GM21423 (cell line): ENCODE data around the gene MGAT4B.
A peak's percentile ranks its signal among the peaks of the same experiment; 100 is the strongest.

Source experiments
- ATAC-seq: cut with Tn5 transposase; IDR thresholded peaks from one replicate; pipeline ENCODE4 v1.9.1; 2021; ENCODE audit warnings: mild to moderate bottlenecking, moderate library complexity; ENCODE audit not compliant: unreplicated experiment

The MGAT4B gene

GRCh38 chr5:179827680-179828079, 21.0 kb upstream of the MGAT4B start:
- no peak for ATAC-seq

GRCh38 chr5:179825655-179826182, 19.1 kb upstream of the MGAT4B start:
- ATAC-seq, result no peak

- no peak for ATAC-seq
These were observed 18.1 kb upstream of the MGAT4B start for GRCh38 chr5:179824745-179825112.

GRCh38 chr5:179823937-179824744, 17.5 kb upstream of the MGAT4B start:
- ATAC-seq, result no peak

GRCh38 chr5:179822444-179822990, 15.9 kb upstream of the MGAT4B start:
- no peak for ATAC-seq

- no peak for ATAC-seq
These were observed 15.4 kb upstream of the MGAT4B start for GRCh38 chr5:179822059-179822432.

- peak; percentile 38 for ATAC-seq
These were observed 14.8 kb upstream of the MGAT4B start for GRCh38 chr5:179821298-179822058.

- peak; percentile 35 for ATAC-seq
These were observed 14.0 kb upstream of the MGAT4B start, which contains the start of gene SQSTM1 for GRCh38 chr5:179820483-179821297. TSS of gene SQSTM1 (plus strand) at chr5:179820905. CDS start at chr5:179820937, 32 bp downstream.

- no peak for ATAC-seq
These were observed 13.4 kb upstream of the MGAT4B start for GRCh38 chr5:179820127-179820482.

GRCh38 chr5:179819296-179820126, 12.8 kb upstream of the MGAT4B start:
- ATAC-seq, result no peak

- peak; percentile 65 for ATAC-seq
These were observed 12.2 kb upstream of the MGAT4B start for GRCh38 chr5:179818746-179819295.

GRCh38 chr5:179817890-179818745, 11.5 kb upstream of the MGAT4B start:
- no peak for ATAC-seq

- ATAC-seq, result no peak
These were observed 10.8 kb upstream of the MGAT4B start for GRCh38 chr5:179817470-179817840.

GRCh38 chr5:179816796-179817469, 10.3 kb upstream of the MGAT4B start:
- ATAC-seq, result no peak

- ATAC-seq, result no peak
These were observed 9.7 kb upstream of the MGAT4B start for GRCh38 chr5:179816401-179816795.

- no peak for ATAC-seq
These were observed 9.0 kb upstream of the MGAT4B start for GRCh38 chr5:179815491-179816249.

GRCh38 chr5:179814090-179814489, 7.4 kb upstream of the MGAT4B start:
- no peak for ATAC-seq
